ENCODE measurements around the gene OR51B6. TPM values are rescaled to one million over a fixed set of nuclear protein-coding genes. Genes with fewer than 3 reads are reported as not detected.
"Not testable (repeated sequence)": the region's sequence is repeated elsewhere in the genome, so short reads cannot be mapped to it uniquely, and the experiment has no call there.

The OR51B6 gene
- total RNA-seq, 1 donor from 2014 or later = not detected

GRCh38 chr11:5310423-5310822, 40.9 kb upstream of the OR51B6 start:
- CTCF ChIA-PET = no interaction called here
- Mint-ChIP-seq H3K4me3 (no peak overlapping the region), H3K36me3 (ENCODE audit: low read depth) (no peaks in the 10 kb centered on the region), H3K4me1 (no peaks in the 10 kb centered on the region), H3K9me3 (peaks cover 2% of the 10 kb centered on the region), H3K27me3 (no peaks in the 10 kb centered on the region), H3K27ac (no peak overlapping the region)
- DNase-seq (no peak), ATAC-seq (ENCODE audit: low read depth) (no peak)
- POLR2A ChIA-PET = no interaction called here
- TF ChIP-seq, protein P1, sequence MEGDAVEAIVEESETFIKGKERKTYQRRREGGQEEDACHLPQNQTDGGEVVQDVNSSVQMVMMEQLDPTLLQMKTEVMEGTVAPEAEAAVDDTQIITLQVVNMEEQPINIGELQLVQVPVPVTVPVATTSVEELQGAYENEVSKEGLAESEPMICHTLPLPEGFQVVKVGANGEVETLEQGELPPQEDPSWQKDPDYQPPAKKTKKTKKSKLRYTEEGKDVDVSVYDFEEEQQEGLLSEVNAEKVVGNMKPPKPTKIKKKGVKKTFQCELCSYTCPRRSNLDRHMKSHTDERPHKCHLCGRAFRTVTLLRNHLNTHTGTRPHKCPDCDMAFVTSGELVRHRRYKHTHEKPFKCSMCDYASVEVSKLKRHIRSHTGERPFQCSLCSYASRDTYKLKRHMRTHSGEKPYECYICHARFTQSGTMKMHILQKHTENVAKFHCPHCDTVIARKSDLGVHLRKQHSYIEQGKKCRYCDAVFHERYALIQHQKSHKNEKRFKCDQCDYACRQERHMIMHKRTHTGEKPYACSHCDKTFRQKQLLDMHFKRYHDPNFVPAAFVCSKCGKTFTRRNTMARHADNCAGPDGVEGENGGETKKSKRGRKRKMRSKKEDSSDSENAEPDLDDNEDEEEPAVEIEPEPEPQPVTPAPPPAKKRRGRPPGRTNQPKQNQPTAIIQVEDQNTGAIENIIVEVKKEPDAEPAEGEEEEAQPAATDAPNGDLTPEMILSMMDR (IDR thresholded peaks at IDR 0.05) = no peak
- intact Hi-C loops (cut with micrococcal nuclease) = no loop called here

DNA sequence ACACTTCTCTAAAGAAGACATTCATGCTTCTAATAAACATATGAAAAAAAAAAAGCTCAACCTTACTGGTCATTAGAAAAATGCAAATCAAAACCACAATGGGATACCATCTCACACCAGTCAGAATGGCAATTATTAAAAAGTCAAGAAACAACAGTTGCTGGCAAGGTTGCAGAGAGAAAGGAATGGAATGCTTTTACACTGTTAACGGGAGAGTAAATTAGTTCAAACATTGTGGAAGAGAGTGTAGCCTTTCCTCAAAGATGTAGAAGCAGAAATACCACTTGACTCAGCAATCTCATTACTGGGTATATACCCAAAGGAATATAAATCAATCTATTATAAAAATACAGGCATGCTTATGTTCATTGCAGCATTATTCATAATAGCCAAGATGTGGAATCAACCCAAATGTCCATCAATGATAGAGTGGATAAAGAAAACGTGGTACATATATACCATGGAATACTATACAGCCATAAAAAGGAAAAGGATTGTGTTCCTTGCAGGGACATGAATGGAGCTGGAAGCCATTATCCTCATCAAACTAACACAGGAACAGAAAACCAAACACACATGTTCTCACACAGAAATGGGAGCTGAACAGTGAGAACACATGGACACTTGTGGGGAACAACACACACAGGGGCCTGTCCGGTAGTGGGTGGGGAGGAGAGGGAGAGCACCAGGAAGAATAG, 37.8 kb upstream of the OR51B6 start:
- DNase-seq; H3K9me3 Mint-ChIP-seq; ATAC-seq (ENCODE audit: low read depth); H3K4me1 Mint-ChIP-seq; H3K27me3 Mint-ChIP-seq; H3K27ac Mint-ChIP-seq; intact Hi-C loops (cut with micrococcal nuclease); CTCF ChIA-PET; H3K36me3 Mint-ChIP-seq (ENCODE audit: low read depth); POLR2A ChIA-PET; H3K4me3 Mint-ChIP-seq: not testable (repeated sequence)

DNA sequence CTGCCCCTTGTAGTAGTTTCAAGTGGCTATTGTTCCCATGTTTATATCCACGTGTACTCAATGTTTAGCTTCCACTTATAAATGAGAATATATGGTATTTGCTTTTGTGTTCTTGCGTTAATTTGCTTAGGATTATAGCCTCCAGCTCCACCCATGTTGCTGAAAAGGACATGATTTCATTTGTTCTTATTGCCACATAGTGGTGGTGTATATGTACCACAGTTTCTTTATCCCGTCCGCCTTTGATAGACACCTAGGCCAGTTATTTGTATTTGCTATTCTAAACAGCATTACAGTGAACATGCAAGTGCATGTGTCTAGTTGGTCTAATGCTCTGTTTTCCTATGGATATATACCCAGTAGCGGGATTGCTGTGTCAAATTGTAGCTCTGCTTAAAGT, 34.0 kb upstream of the OR51B6 start:
- DNase-seq = no peak
- intact Hi-C loops (cut with micrococcal nuclease) = no loop called here
- Mint-ChIP-seq H3K9me3 (peaks cover 4% of the 10 kb centered on the region), H3K27me3 (peaks cover 1% of the 10 kb centered on the region), H3K4me1 (no peaks in the 10 kb centered on the region), H3K4me3 (no peak overlapping the region), H3K36me3 (ENCODE audit: low read depth) (no peaks in the 10 kb centered on the region), H3K27ac (no peak overlapping the region)
- ChIA-PET POLR2A (no interaction called here), CTCF (no interaction called here)
- ATAC-seq (ENCODE audit: low read depth) = no peak
- TF ChIP-seq, protein P1 (IDR thresholded peaks at IDR 0.05) = no peak

DNA sequence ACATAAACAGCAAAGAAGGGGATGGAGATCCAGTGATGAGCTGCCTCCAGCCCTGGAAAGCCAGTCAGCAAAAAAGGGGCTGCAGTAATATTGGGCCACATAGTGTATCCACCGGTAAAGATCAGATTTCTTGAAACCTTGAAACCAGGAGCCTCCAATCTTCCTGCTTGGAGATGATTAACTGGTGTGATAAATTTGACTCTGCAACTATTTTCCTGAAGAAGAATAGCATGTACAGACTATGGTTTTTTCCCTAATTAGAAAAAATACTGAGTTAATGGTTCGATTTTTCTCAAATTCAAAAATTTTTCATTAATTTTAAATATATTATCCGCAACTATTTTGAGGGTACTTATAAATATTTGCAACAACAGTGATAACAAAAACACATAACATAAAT, 27.1 kb upstream of the OR51B6 start, which contains the start of gene OR51B2:
TSS of gene OR51B2 (minus strand) at position 101 of the 400 bp plus-strand sequence. CDS start at position 101, 0 bp downstream.
- no peaks in the 10 kb centered on the region for H3K9me3 Mint-ChIP-seq
- intact Hi-C loops (cut with micrococcal nuclease) = no loop called here
- H3K27ac Mint-ChIP-seq = no peak within 1 kb of the TSS
- TF ChIP-seq, protein P1 (IDR thresholded peaks at IDR 0.05) = no peak
- DNase-seq (no peak), ATAC-seq (ENCODE audit: low read depth) (no peak)
- no peaks in the 10 kb centered on the region for H3K36me3 Mint-ChIP-seq (ENCODE audit: low read depth)
- no peaks in the 10 kb centered on the region for H3K4me1 Mint-ChIP-seq
- no peak within 1 kb of the TSS for H3K4me3 Mint-ChIP-seq
- ChIA-PET POLR2A (no interaction called here), CTCF (no interaction called here)
- H3K27me3 Mint-ChIP-seq = no peaks in the 10 kb centered on the region

DNA sequence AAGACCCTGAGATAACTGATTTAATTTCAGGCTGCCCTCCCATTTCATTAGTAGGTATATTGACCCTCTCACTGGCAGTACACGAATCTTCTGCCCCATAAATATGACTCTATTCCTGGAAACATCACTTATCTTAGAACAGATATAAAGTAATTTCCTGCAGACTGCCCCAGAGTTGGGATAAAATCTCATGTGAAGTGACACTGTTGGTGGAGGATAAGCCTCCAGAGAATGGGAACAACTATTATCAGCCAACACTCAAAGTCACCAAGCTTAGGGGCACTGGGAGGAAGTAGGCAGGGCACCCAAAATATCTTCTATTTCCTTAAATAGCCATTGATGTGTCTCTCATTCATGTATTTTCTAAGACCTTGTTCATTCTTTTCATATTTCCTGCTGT, 16.1 kb upstream of the OR51B6 start:
- ChIA-PET CTCF (no interaction called here), POLR2A (no interaction called here)
- DNase-seq = no peak
- H3K4me1 Mint-ChIP-seq = no peaks in the 10 kb centered on the region
- H3K9me3 Mint-ChIP-seq = no peaks in the 10 kb centered on the region
- H3K4me3 Mint-ChIP-seq = no peak overlapping the region
- H3K27me3 Mint-ChIP-seq = no peaks in the 10 kb centered on the region
- no peak overlapping the region for H3K27ac Mint-ChIP-seq
- H3K36me3 Mint-ChIP-seq (ENCODE audit: low read depth) = no peaks in the 10 kb centered on the region
- intact Hi-C loops (cut with micrococcal nuclease) = no loop called here
- no peak for ATAC-seq (ENCODE audit: low read depth)
- TF ChIP-seq, protein P1 (IDR thresholded peaks at IDR 0.05) = no peak

DNA sequence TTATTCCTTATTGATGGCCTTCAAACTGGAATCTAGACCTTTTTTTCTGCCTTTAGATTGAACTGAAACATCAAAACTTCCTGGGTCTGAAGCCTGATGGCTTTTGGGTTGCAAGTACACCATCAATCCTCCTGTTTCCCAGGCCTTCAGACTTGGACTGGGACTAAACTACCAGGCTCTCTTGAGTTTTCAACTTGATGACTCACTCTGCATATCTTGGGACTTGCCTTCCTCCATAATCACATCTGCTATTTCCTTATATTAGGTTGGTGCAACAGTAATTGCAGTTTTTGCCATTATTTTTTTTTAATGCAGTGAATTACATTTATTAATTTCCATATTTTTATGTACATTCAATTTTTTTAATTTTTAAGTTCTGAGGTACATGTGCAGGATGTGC, 15.0 kb upstream of the OR51B6 start:
- Mint-ChIP-seq H3K4me1 (no peaks in the 10 kb centered on the region), H3K27me3 (no peaks in the 10 kb centered on the region), H3K27ac (no peak overlapping the region), H3K4me3 (no peak overlapping the region), H3K36me3 (ENCODE audit: low read depth) (no peaks in the 10 kb centered on the region), H3K9me3 (no peaks in the 10 kb centered on the region)
- no peak for DNase-seq
- TF ChIP-seq, protein P1 (IDR thresholded peaks at IDR 0.05) = no peak
- POLR2A ChIA-PET = no interaction called here
- no peak for ATAC-seq (ENCODE audit: low read depth)
- CTCF ChIA-PET = no interaction called here
- intact Hi-C loops (cut with micrococcal nuclease) = no loop called here

- H3K9me3 Mint-ChIP-seq; CTCF ChIA-PET; DNase-seq; H3K36me3 Mint-ChIP-seq (ENCODE audit: low read depth); intact Hi-C loops (cut with micrococcal nuclease); ATAC-seq (ENCODE audit: low read depth); H3K27me3 Mint-ChIP-seq; POLR2A ChIA-PET; H3K4me3 Mint-ChIP-seq; H3K4me1 Mint-ChIP-seq; H3K27ac Mint-ChIP-seq: not testable (repeated sequence)
These were observed 14.1 kb upstream of the OR51B6 start for GRCh38 chr11:5337253-5337652.
